Urinary bladder (tissue), 4 donors: ENCODE measurements around the gene TNFRSF11A. TPM values are rescaled to one million over a fixed set of nuclear protein-coding genes. Genes with fewer than 3 reads are reported as not detected.

Experiments used
- DNase-seq: peaks from one replicate; pipeline ENCODE4 v3.0.0-alpha.2; 2015; ENCODE audit errors: extremely low spot score
- H3K27ac ChIP-seq: one replicate; pipeline ENCODE4 v1.5.1; 2013; ENCODE audit warnings: low read depth, mild to moderate bottlenecking, moderate library complexity
- H3K36me3 ChIP-seq: one replicate; pipeline ENCODE4 v1.6.1; 2013; ENCODE audit warnings: mild to moderate bottlenecking, moderate library complexity; ENCODE audit not compliant: insufficient read depth
- H3K4me1 ChIP-seq: one replicate; pipeline ENCODE4 v1.6.1; 2013; ENCODE audit warnings: mild to moderate bottlenecking, moderate library complexity; ENCODE audit not compliant: insufficient read depth
- H3K4me3 ChIP-seq: one replicate; pipeline ENCODE4 v1.5.1; 2013; ENCODE audit warnings: low read depth, low read length
- WGBS: extraction: QIAGEN DNeasy Blood & Tissue Kit; methylation state at CpG from one replicate; pipeline ENCODE4 v1.1.7; 2013; 5-methylcytosine and 5-hydroxymethylcytosine counted together
- polyA plus RNA-seq: library from polyadenylated mRNA; stranded (reverse); fragments of 200-250 nt; gene quantifications from one replicate; pipeline ENCODE4 v1.2.3, GENCODE V29; 2013
- total RNA-seq: library from RNA; depleted of rRNA; stranded (reverse); fragments of >200 nt; gene quantifications from one replicate; pipeline ENCODE4 v1.2.3, GENCODE V29; 2014
- donor health status: healthy with polysubstance abuse.
- donor health status: healthy.

Gene TNFRSF11A
- total and polyA plus RNA-seq, 2 donors: 1.6 to 11.1 TPM

DNA sequence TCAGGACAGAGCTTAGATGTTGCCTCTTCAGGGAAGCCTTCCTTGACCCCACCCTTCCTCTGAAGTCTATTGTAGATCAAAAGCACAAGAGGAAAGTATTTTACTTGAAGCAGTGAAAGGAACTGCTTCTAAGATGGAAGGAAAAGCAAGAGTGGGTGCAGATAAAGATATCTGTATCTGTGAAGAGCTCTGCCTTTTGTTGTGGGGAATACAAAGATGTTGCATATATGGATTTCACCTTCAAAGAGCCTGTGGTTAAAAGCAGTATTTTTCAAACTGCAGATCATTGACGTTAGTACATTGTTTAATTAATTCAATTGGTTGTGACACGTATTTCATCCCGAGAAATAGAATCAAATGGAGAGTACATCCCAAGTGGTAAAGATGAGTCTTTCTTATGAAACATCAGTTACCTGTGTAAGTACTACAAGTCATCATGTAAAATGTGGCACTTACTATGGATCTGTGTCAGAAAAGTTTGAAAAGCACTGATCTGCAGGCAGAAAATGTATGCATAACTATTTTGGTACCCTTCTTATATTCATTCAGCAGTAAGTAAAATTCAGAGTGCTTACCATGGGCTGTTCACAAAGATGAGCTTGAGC is 24.6 kb upstream of the TNFRSF11A start:
- no peak overlapping the region for H3K4me3 ChIP-seq
- peaks cover 4% of the 10 kb centered on the region for H3K36me3 ChIP-seq
- 97% methylated on average over 3 of the region's 3 CpGs for WGBS
- no peak for DNase-seq
- no peak overlapping the region for H3K27ac ChIP-seq
- H3K4me1 ChIP-seq: no peaks in the 10 kb centered on the region

DNA sequence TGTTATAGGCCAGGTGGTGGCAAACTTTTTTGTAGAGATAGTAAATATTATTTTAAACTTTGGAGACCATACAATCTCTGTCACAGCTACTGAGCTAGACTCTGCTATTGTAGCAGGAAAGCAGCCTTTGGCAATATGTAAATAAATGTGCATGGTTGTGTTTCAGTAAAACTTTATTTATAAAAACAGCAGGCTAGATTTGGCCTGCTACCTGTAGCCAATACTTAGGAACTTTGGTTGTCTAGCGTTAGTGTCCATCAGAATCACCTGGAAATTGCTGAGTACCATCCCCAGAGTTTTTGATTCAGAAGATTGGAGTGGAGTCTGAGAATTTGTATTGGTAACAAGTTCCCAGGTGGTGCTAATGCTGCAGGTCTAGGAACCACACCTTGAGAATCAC is 23.8 kb upstream of the TNFRSF11A start:
- no peaks in the 10 kb centered on the region for H3K4me1 ChIP-seq
- 97% methylated on average over 1 of the region's 1 CpG for WGBS
- peaks cover 4% of the 10 kb centered on the region for H3K36me3 ChIP-seq
- H3K27ac ChIP-seq: no peak overlapping the region
- DNase-seq: no peak
- H3K4me3 ChIP-seq: no peak overlapping the region

DNA sequence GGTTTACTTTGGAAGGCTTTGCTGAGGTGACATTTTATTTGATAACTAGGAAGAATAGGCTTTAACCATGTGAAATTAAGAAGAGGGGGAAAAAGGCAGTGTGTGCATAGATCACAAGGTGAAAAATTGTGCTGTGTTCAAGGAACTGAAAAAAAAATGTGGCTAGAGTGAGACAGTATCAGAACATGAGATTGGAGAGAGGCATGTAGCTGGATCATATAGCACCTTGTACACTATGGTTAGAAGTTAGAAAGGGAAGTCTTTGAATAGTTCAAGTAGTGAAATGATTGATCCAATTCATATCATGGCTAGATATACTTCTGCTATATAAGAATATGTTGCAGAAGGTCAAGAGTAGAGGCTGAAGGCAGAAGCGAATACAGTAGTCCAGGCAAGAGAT is 12.3 kb upstream of the TNFRSF11A start:
- Histone ChIP-seq H3K27ac (no peak overlapping the region), H3K4me3 (no peak overlapping the region), H3K4me1 (no peaks in the 10 kb centered on the region), H3K36me3 (no peaks in the 10 kb centered on the region)
- no peak for DNase-seq
- 97% methylated on average over 1 of the region's 1 CpG for WGBS

DNA sequence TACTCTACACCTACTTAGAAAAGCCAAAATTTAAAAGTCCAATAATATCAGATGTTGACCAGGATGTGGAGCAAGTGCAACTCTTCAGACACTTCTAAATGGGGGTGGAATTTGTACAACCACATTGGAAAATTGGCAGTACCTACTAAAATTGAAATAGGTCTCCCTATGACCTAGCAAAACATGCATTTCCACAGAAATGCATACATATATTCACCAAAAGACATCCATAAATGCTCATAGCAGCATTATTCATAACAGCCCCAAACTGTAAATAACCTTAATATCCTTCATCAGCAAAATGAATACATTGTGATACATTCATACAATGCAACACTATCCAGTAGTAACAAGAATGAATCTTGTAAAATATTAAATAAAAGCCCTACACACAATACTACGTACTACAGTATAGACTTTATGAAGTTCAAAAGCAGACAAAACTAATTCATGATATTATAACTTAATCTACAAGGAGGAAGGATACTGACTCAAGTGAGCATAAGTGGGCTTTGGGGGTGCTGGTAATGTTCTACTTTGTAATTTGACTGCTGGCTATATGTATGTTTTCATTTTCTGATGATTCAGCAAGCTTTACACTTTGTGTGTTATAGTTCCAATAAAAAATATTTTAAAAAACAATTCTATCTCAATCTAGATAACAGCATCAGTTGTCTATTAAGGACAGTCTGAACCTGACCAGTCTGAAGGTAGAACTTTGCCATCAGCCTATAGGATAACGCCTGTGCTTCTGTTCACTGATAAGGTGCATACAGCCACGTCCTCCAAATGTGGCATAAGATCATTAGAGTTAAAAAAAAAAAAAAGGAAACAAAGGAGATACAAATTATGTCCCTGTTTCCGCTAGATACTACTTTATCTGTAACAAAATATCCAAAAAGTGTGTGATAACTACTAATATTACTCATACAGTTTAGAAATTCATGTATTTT is 6.6 kb upstream of the TNFRSF11A start:
- WGBS: 66% methylated on average over 4 of the region's 4 CpGs
- no peaks in the 10 kb centered on the region for H3K4me1 ChIP-seq
- no peaks in the 10 kb centered on the region for H3K36me3 ChIP-seq

DNA sequence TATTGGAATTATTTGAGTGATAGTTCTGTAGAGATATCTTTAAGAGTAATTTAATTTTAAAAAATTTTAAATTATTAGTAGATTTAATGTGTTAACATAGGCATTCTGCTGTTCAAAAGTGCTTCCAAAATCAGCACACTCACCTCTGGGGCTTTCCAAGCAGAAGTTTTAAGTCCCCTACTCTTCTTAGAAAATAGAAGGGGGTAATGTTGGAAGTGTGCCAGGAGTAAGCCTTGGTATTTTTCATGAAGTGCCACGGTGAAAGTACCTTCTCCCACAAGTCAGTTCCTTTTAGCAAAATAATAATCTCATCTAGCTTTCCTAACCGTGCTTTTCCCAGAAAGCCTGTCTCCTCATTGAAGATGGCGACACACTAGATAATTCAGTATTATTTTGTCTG is 3.9 kb upstream of the TNFRSF11A start:
- DNase-seq: no peak
- Histone ChIP-seq H3K4me1 (no peaks in the 10 kb centered on the region), H3K4me3 (no peak overlapping the region), H3K27ac (no peak overlapping the region), H3K36me3 (no peaks in the 10 kb centered on the region)
- WGBS: 50% methylated on average over 3 of the region's 3 CpGs

More for the DNA sequence above, 6.6 kb upstream of the TNFRSF11A start:
- Histone ChIP-seq H3K4me3 (no peak overlapping the region), H3K27ac (no peak overlapping the region)
- no peak for DNase-seq

DNA sequence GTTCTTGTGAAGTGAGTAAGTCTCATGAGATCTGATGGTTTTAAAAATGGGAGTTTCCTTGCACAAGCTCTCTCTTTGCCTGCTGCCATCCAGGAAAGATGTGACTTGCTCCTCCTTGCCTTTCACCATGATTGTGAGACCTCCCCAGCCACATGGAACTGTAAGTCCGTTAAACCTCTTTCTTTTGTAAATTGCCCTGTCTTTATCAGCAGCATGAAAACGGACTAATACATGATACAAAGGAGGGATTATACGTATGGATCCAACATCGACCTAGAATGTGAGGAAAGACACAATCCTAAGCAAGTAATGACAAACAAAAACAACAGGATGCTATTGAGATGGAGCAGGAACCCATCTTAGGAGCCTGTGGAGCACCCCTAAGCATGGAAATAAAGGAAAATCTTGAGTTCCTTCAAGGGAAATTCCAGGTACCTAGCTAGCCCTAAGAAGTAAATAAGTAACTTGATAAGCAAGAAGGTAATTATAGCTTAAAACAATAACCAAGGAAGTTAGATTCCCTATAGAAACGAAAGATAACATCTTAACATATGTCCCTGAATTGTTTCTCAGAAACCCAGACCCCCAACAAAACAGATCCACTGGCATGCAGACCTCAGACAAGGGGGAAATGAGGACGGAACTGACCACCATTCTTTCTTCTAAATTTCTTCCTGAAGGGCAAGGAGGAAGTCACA is 1.5 kb upstream of the TNFRSF11A start:
- Histone ChIP-seq H3K4me3 (no peak overlapping the region), H3K36me3 (no peaks in the 10 kb centered on the region), H3K27ac (no peak overlapping the region), H3K4me1 (no peaks in the 10 kb centered on the region)
- no peak for DNase-seq
- WGBS: 24% methylated on average over 6 of the region's 6 CpGs

DNA sequence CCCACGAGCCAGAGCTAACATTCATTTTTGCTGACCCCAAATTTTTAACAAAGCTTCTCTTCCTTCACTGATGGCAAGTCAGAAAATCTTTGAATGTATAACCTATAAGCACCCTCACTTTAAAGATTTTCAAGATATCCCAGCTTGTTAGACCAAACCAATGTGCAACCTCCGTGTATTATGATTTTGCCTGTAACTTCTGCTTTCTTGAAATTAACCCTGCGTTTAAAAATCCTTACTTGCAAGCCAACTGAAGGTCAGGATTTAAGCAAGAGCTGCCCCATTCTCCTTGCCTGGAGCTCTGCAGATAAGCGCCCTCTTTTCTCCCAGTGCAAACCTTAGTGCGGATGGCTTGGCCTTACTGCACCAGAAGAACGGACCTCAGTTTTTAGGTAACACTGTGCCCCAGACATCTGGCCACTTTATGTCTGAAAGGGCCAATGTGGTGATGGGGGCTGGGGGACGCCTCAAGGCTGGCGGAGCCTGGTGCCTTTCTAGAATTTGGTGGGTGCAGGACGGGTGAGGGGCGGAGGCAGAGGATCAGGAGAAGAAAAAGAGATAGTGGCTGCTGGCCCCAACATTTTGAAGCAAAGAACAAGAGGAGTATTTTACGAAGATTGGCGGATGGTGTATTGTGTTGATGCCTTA is 805 bp upstream of the TNFRSF11A start:
- Histone ChIP-seq H3K4me3 (no peak overlapping the region), H3K27ac (no peak overlapping the region), H3K4me1 (no peaks in the 10 kb centered on the region), H3K36me3 (no peaks in the 10 kb centered on the region)
- no peak for DNase-seq
- WGBS: 35% methylated on average over 12 of the region's 12 CpGs

DNA sequence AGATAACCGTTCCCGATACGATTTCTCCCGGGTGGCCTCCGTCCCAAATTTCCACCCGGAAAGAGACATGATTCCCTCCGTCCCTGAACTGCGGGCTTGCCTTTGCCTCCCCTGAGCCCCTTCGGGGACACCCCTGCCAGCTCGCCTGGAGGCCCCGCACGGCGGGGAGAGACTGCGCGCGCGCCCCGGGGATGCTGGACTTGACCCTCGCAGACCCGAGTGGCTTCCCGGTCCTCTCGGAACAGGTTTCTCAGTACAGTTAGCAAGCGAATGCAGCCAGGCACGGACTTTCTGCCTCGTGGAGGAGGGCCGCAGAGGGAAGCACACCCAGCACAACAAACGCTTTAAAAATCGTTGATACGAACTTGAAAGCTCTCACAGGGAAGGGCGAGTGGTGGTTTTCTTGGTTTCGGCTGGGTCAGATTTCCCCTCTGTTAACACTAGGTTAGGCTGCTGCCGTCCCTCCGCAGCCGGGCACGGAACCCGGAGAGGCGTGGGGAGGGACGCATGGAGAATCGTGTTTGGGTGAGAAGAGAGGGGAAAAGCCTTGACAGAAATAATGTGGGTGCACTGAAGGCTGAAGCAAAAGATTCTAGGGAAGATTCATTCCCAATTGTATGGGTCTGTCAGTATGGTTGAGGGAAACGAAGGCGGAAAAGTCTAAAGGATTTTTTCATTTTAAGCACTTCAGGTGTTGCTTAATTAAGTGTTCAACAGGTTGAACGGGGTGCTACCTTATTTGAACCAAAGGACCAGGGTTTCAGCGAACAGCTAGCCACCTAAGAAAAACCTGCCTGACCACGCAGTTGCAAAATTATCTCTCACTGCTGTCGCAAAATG is 916 bp downstream of the TNFRSF11A start:
- H3K27ac ChIP-seq: no peak overlapping the region

DNA sequence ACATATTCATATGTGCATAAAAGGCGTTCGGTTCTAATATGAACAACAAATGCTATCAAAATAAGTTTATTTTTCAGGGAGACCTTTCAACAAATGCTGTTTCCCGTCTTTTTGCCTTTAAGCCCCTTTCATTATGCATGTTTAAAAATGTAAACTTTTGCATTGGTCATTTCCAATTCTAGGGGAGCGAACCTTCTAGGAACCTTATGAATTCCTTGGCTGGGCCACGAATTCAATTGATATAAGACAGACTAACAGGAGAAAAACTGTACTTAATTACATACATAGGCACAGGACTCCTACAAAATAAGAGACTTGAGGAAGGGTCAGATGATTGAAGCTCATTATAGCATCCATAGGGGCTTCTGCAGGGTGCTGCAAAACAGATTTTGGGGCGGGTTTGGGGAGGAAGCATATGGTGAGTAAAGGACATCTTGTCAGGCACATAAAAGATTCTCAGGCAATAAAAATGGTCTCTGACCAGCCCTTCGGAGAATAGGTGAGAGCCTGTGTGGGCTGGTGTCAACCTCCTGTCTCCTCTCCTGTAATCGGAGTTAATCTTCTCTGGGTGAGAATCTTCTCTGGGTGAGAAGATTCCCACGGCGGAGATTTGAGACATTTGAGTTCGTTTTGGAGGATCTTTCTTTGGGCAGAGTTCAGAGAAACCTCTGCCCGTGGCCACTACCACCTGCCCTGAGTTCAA is 1.7 kb downstream of the TNFRSF11A start:
- no peaks in the 10 kb centered on the region for H3K4me1 ChIP-seq
- H3K36me3 ChIP-seq: no peaks in the 10 kb centered on the region
- H3K27ac ChIP-seq: no peak overlapping the region
- DNase-seq: no peak
- WGBS: 28% methylated on average over 12 of the region's 12 CpGs
- H3K4me3 ChIP-seq: no peak overlapping the region

More for the DNA sequence above, 916 bp downstream of the TNFRSF11A start:
- Histone ChIP-seq H3K36me3 (no peaks in the 10 kb centered on the region), H3K4me3 (peak overlapping the region; percentile 69), H3K4me1 (no peaks in the 10 kb centered on the region)
- DNase-seq: no peak
- WGBS: 4% methylated on average over 45 of the region's 45 CpGs

DNA sequence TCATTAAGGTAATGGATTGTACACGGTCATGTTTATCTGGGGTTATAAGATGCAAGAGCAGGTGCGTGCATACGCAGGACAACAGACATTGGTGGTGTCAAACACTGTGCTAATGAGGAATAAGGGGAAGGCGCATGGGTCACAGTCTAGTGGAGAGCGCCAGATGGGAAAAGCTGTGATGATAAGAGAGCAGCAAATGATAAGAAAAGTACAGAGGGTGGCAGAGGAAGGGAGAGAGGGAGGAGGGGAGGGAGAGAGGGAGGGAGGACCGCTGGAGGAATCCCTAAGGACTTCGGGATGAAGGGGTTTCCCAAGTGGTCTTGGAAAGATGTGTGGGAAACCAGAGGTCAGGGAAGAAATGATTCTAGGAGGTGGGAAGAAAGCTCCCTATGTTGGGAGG is 2.9 kb downstream of the TNFRSF11A start:
- no peak for DNase-seq
- WGBS: 56% methylated on average over 7 of the region's 7 CpGs

DNA sequence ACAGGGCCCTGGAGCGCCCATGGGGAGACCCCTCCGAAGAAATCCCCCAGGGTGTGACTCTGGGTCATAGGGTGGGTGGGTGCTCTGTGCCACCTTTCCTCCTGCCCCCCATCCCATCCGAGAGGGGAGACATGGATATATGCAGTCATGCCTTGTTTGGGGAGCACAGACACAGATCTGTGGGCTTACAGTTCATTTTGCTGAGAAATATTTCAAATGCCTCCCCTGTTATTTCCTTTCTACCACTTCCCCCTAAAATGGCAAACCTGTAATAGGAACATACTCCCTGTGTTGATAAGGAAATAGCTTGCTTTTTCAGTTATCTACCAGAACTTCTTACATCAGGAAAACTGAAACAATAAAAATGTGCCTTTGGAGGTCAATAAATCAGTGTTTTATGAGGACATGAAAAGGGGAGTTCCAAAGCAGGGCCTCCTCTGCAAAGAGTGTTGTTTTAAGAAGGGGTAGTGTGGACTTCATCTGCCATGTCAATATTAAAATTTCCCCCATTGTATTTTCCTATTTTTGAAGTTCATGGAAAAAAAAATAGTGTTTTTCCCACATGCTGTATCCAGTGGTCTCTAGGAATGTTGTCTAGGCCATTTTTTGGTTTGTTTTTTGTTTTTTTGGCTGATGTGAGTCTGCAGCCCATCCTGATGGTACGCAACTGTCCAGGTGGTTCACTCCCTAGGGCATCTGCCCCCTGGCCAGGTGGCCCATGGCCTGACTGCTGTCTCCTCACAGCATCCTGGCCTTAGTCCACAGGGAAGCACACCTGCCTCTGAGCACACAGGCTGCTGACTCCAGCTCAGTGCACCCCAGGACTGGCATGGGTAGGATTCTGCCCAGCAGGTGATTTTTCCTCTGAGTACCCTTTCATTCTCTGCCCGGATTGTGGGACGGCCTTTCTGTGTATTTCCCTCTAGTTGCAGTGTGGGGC is 3.7 kb downstream of the TNFRSF11A start:
- 82% methylated on average over 6 of the region's 6 CpGs for WGBS

More for the DNA sequence above, 2.9 kb downstream of the TNFRSF11A start:
- no peaks in the 10 kb centered on the region for H3K4me1 ChIP-seq
- no peaks in the 10 kb centered on the region for H3K36me3 ChIP-seq
- H3K27ac ChIP-seq: no peak overlapping the region
- H3K4me3 ChIP-seq: no peak overlapping the region

More for the DNA sequence above, 3.7 kb downstream of the TNFRSF11A start:
- H3K36me3 ChIP-seq: no peaks in the 10 kb centered on the region
- no peak overlapping the region for H3K4me3 ChIP-seq
- H3K4me1 ChIP-seq: no peaks in the 10 kb centered on the region
- H3K27ac ChIP-seq: no peak overlapping the region
- DNase-seq: no peak
